ENCODE data around the gene C1orf141.

- TF ChIP-seq CTCF (IDR thresholded peaks at IDR 0.05), result no peak
- TF ChIP-seq MAX (CRISPR knock-in tag; IDR thresholded peaks at IDR 0.05), result no peak
- TF ChIP-seq ESRRA (CRISPR knock-in tag; IDR thresholded peaks at IDR 0.05; ENCODE audit: borderline replicate concordance), result no peak
- TF ChIP-seq FOXP1 (CRISPR knock-in tag; IDR thresholded peaks at IDR 0.05; ENCODE audit: borderline replicate concordance), result no peak
- no peak for TF ChIP-seq JUN (CRISPR knock-in tag; IDR thresholded peaks at IDR 0.05)
- no peak for TF ChIP-seq E2F5 (CRISPR knock-in tag; IDR thresholded peaks at IDR 0.05)
Measured at GRCh38 chr1:67044631-67045270, 90.0 kb downstream of the C1orf141 start.
